Retina (tissue), 1 donor: Measurements from ENCODE around the gene ZCCHC8.
"Not testable (repeated sequence)": the region's sequence is repeated elsewhere in the genome, so short reads cannot be mapped to it uniquely, and the experiment has no call there.

Experiments
- DNase-seq: peaks from one replicate; pipeline ENCODE4 v3.0.0-alpha.2; 2016

ZCCHC8 gene

DNA sequence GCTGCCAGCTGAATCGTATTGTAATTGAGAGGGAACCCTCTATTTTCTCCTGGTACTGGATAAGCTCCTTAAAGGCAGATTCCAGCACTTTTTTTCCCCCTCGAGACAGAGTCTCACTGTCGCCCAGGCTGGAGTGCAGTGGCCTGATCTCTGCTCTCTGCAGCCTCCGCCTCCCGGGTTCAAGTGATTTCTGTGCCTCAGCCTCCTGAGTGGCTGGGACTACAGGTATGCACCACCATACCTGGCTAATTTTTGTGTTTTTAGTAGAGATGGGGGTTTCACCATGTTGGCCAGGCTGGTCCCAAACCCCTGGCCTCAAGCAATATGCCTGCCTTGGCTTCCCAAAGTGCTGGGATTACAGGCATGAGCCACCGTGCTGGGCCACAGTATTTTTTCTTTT is 30.9 kb downstream of the ZCCHC8 start:
- not testable (repeated sequence) for DNase-seq

DNA sequence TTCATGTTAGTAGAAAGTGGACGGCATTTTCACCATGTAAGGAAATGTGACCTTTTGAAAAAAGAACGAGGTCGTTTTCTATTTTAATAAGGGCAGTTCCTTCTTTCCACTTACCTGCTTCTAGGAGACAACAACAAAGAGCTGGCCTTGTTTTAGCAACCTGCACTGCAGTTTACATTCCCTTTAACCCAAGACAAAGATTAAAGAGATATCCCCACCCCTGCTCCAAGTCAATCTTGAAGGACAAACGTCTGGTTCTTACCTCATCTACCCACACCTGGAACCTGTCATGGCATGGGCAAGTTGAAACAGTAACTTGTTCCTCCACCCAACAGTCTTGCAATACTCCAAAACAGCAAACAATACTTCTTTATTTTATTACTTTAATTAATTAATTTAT is 32.7 kb downstream of the ZCCHC8 start:
- DNase-seq = no peak

DNA sequence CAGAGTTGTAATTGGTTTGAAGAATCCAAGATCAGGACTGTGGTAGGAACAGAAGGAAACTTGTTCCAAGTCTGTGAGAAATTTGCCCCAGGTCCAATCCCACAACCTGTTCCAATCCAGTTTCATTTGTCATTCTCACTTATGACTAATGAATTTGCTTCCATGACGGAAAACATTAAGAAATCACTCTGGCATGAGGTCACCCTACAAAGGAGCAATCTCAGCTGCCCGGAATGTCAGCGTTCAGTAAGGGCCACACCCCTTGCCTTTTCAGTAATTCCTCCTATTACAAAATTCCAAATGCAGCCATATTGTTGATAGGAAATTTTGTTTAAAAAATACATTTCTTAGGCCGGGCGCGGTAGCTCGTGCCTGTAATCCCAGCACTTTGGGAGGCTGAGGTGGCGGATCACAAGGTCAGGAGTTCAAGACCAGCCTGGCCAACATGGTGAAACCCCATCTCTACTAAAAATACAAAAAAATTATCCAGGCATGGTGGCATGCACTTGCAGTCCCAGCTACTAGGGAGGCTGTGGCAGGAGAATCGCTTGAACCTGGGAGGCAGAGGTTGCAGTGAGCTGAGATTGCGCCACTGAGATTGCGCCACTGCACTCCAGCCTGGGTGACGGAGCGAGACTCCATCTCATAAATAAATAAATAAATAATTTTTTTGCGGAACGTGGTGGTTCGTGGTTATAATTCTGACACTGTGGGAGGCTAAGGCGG is 36.3 kb downstream of the ZCCHC8 start:
- not testable (repeated sequence) for DNase-seq

DNA sequence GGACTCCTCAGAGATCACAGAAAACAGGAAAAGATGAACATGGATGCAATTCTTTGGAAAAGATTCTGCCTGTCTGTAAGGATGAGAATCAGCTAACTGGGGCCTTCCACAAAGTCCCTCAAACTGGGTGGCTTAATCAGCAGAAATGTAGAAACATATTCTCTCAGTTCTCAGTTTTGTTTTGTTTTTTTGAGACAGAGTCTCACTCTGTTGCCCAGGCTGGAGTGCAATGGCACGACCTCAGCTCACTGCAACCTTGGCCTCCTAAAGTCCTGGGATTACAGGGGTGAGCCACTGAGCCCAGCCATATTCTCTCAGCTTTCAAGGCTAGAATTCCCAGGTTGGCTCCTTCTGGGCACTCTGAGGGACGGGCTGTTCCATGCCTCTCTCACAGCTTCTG is 40.1 kb downstream of the ZCCHC8 start:
- no peak for DNase-seq

DNA sequence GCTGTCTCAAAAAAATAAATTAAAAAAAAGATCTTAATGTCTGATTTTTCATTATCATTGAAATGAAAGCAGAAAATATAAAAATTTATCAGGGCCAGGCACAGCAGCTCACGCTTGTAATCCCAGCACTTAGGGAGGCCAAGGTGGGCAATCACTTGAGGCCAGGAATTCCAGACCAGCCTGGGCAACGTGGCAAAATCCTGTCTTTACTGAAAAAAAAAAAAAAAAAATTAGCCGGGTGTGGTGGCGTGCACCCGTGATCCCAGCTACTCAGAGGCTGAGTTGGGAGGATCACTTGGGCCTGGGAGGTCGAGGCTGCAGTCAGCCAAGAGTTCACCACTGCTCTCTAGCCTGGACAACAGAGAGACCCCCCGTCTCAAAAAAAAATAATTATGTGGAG is 40.7 kb downstream of the ZCCHC8 start:
- no peak for DNase-seq

DNA sequence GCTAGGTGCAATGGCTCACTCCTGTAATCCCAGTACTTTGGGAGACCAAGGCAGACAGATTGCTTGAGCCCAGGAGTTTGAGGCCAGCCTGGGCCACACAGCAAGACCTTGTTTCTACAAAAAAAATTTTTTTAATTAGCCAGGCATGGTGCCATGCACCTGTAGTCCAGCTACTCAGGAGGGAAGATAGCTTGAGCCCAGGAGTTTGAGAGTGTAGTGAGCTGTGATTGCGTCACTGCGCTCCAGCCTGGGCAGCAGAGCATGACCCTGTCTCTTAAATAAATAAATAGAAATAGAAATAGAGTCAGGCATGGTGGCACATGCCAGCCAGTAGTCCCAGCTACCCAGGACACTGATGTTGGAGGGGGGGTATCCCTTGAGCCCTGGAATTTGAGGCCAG is 41.5 kb downstream of the ZCCHC8 start:
- DNase-seq = no peak

DNA sequence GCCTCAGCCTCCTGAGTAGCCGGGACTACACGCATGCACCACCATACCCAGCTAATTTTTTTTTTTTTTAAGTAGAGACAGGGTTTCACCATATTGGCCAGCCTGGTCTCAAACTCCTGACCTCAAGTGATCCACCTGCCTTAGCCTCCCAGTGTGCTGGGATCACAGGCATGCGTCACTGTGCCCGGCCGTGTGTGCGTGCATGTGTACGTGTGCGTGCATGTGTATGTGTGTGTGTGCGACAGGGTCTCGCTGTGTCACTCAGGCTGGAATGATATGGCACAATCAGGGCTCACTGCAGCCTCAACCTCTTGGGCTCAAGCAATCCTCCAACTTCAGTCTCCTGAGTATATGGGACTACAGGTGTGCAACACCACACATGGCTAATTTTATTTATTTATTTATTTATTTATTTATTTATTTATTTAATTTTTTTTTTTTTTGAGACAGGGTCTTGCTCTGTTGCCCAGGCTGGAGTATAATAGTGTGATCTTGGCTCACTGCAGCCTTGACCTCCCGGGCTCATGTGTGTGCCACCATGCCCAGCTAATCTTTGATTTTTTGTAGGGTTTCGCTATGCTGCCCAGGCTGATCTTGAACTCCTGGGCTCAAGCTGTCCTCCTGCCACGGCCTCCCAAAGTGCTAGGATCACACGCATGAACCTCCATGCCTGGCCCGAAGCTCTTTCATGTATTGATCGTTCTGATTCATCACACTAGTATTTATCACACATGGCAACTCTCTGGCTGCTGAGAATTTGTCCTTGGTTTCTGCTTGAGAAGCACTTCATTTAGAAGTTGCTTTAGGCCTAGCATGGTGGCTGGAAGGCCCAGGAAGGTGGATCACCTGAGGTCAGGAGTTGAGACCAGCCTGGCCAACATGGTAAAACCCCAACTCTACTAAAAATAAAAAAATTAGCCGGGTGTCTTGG is 42.4 kb downstream of the ZCCHC8 start:
- no peak for DNase-seq

DNA sequence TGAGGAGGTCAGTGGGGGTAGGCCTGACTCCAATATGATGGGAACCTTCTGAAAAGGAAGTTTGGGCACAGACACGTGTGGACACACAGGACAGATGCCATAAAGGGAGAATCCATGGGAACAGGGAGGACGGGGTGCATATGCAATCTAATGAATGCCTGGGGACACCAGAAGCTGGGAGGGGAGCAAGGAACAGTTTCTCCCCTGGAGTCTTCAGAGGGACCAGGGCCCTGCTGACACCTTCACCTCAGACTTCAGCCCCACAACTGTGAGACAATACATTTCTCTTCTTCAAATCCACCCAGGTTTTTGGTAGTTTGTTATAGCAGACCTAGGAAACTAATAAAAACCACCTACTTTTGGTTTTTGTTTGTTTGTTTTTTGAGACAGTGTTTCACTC is 43.1 kb downstream of the ZCCHC8 start:
- DNase-seq = no peak

DNA sequence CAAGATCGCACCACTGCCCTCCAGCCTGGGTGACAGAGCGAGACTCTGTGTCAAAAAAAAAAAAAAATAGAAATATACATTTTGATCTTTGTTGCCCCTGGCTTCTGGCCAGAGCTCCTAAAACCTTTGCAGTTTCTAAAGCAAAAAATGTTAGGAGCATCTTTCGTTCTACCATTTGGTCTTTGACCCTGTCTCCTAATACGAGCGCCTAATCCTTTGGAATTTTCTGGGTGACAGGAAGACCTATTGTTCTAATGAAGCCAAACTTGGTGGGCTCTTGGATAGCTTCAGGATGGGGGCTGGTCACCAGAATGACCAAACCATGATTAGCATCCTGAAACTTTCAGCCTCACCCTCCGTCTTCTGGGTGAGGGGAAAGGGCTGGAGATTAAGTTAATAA is 46.0 kb downstream of the ZCCHC8 start:
- DNase-seq = no peak

DNA sequence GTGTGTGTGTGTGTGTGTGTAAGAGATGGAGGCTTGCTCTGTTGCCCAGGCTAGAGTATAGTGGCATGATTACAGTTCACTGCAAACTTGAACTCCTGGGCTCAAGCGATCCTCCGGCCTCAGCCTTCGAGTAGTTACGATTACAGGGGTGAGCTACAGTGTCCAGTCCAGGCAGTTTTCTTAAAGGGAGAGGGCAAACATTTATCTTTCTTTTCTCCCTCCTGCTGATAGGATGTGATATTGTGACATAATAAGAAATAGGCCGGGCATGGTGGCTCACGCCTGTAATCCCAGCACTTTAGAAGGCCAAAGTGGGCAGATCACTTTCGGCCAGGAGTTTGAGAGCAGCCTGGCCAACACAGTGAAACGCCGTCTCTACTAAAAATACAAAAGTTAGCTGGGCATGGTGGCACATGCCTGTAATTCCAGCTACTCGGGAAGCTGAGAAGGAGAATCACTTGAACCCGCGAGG is 46.4 kb downstream of the ZCCHC8 start:
- DNase-seq = no peak

DNA sequence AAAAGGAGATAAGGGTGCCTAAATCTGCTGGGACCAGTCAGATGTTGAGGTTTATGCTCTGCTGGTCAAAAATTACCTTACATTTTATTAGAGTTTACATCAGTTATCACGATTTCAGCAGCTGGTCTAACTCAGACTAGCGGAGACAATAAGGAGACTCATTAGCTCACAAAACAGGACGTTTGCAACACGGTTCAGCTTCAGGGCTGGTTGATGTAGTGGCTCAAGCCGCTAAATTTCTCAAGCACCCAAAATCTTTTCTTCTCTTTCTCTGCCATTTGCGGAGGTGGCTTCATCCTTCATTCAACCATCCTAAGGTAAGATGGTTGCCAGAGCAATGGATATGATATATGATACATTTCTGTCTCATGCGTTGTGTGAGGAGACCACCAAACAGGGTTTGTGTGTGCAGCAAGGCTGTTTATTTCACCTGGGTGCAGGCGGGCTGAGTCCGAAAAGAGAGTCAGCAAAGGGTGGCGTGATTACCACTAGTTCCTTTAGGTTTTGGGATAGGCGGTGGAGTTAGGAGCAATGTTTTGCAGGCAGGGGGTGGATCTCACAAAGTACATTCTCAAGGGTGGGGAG is 47.9 kb downstream of the ZCCHC8 start:
- no peak for DNase-seq

DNA sequence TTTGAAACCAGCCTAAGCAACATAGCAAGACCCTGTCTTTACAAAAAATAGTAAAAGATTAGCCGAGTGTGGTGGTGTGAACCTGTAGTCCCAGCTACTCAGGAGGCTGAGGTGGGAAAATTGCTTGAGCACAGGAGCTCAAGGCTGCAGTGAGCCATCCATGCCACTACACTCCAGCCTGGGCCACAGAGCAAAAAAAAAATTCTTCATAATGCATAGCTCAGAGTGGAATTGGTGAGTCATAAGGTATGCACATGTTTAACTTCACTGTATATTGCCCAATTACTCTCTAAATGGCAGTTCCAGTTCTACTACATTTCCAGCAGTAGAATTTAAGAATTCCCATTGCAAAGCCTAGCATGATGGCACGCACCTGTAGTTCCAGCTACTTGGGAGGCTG is 51.4 kb downstream of the ZCCHC8 start:
- DNase-seq = no peak

DNA sequence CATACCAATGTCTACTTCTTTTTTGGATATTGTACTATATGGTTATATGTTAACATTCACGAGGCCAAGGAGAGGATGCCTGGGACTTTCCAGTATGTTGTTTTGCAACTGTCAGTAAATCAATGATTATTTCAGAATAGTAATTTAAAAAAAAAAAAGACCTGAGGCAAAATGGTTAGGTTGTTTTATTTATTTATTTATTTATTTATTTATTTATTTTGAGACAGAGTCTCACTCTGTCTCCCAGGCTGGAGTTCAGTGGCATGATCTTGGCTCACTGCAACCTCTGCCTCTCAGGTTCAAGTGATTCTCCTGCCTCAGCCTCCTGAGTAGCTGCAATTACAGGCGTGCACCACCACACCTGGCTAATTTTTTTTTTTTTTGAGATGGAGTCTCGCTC is 52.9 kb downstream of the ZCCHC8 start:
- DNase-seq = not testable (repeated sequence)

DNA sequence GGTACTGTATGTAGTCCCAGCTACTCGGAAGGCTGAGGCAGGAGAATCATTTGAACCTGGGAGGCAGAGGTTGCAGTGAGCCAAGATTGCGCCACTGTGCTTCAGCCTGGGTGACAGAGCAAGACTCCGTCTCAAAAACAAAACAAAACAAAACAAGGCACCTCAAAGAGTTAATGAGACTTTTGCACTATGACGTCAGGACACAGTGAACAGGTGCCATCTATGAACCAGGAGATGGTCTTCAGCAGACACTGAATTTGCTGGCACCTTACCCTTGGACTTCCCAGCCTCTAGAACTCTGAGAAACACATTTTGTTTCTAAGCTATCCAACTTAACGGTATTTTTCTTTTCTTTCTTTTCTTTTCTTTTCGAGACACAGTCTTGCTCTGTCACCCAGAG is 54.3 kb downstream of the ZCCHC8 start:
- not testable (repeated sequence) for DNase-seq

DNA sequence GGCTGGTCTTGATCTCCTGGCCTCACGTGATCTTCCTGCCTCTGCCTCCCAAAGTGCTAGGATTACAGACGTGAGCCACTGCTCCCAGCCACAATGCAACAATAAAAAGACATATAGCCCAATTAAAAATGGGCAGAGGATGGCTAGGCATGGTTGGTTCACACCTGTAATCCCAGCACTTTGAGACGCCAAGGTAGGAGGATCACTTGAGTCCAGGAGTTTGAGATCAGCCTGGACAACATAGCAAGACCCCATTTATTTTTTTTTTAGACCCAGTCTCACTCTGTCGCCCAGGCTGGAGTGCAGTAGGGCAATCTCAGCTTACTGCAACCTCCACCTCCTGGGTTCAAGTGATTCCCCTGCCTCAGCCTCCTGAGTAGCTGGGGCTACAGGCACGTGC is 56.7 kb downstream of the ZCCHC8 start:
- not testable (repeated sequence) for DNase-seq

DNA sequence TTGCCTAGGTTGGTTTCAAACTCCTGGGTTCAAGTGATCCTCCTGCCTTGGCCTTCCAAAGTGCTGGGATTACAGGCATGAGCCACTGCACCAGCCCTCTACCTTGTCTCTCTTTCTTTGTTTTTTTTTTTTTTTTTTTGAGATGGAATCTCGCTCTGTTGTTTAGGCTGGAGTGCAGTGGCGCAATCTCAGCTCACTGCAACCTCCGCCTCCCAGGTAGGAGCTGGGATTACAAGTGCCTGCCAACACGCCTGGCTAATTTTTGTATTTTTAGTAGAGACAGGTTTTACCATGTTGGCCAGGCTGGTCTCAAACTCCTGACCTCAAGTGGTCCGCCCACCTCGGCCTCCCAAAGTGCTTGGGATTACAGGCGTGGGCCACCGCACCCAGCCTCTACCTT is 61.9 kb downstream of the ZCCHC8 start:
- DNase-seq = not testable (repeated sequence)

DNA sequence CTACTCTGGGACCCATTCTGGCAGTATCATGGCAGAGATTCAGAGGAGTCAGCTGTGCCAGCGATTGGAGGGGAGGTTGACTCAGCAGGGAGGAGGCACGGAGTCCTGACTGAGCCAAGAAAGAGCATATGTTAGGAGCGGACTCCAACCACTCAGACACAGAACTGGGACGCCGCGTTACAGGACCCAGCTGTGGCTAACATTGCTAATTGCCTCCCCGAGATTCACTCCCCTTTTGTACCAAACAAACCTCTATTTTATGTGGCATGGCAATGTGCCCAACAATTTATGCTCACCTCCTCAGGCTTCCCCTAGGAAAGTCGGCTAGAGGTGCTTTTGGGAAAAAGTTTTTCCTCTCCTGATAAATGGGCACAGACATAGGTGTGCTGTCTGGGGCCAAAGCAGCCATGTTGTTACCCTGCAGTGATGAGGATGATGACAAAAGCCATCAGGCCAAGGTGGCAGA is 63.0 kb downstream of the ZCCHC8 start:
- peak; percentile 18 for DNase-seq

DNA sequence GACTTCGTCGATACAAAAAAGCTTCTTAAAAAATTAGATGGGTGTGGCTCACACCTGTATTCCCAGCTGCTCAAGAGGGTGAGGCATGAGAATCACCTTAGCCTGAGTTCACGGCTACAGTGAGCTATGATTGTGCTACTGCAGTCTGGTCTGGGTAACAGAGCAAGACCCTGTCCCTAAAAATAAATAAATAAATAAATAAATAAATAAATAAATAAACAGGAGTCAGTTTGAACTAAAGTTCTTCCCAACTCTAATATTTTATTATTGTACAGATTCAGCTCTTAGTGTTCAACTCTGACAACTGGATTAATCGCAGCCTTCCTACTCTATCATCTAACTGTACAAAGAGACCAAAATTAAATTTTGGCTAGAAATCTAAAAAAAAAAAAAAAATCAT is 65.5 kb downstream of the ZCCHC8 start:
- no peak for DNase-seq

DNA sequence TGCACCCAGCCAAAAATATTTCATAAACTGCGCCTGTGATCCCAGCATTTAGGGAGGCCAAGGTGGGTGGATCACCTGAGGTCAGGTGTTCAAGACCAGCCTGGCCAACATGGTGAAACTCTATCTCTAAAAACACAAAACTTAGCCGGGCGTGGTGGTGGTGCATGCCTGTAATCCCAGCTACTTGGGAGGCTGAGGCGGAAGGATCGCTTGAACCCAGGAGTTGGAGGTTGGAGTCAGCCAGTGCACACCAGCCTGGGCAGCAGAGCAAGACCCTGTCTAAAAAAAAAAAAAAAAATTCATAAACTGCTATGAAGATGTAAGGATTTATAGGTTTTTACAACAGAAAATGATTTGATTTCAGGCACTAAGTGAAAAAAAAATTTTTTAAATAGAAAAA is 71.7 kb downstream of the ZCCHC8 start:
- DNase-seq = not testable (repeated sequence)

DNA sequence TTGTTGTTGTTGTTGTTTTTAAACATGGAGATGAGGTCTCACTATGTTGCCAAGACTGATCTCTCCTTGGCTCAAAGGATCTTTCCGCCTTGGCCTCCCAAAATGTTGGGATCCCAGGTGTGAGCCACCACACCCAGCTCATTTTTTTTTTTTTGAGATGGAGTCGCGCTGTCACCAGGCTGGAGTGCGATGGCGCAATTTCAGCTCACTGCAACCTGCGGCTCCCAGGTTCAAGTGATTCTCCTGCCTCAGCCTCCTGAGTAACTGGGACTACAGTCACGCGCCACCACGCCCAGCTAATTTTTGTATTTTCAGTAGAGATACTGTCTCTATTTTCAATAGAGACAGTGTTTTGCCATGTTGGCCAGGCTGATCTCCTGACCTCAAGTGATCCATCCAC is 73.3 kb downstream of the ZCCHC8 start:
- DNase-seq = no peak

DNA sequence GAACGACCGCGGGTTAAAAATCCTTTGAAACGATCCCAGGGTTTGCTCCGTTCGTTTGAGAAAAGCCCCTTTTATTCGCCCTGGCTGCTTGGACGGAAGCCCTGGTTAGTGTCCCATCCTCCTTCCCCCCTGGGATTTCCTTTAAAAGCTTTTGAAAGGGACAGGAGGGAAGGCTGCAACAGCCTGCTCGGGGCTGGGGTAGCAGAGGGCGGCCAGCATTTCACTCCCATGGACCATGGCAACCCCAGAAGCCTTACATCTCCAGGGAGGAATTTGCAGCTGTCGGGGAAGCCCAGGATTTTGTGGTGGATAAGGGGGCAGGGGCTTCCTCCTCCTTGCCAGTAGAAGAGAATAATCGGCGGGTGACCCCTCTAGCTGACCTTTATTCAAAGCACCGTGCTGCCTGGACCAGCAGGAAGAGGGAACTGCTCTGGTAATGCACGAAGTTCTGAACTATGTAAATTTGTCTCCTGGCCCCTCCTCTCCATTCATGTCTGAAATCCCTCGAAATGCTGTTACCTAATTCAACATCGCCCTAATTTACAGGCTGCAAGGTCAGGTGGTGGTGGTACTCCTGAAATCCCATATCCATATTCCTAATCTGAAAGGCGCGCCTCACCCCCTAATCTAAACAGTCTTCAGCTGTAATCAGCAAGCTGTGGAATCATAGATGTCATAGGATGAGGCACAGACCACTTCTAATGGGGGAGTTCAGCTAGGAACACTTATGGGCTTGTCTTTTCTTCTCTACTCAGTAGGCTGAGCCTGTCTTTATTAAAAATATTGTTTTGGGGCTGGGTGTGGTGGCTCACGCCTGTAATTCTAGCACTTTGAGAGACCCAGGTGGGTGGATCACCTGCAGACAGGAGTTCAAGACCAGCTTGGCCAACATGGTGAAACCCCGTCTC is 77.2 kb downstream of the ZCCHC8 start:
- DNase-seq = peak; percentile 82

DNA sequence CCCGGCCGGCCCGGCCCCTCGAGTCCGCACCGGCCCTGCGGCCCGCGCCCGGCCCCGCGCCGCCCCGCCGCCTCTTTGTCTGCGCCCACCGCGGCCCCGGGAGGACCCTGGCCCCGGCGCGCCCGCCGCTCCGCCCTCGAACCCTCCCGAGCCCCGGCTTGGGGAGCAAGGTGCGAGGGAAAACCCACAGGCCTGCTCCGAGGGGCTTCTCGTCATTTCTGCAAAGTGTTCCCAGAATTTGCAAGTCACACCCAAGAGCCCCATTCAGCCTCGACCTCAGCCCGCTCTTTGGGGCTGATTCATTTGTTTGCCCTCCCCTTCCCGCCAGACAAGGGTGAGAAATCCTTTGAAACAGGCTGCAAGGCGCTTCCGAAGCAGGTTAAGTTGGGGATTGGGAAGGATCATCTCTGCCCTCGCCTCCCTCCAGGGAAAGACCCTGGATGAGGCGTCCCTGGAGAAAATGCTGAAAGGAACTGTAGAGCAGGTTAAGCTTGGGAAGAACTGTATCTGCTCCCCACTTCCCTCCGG is 77.9 kb downstream of the ZCCHC8 start:
- DNase-seq = peak; percentile 81
